ENCODE data around the gene TNNT2.

GRCh38 chr1:201310986-201311355, 66.5 kb downstream of the TNNT2 start:
- TF ChIP-seq, protein P1, sequence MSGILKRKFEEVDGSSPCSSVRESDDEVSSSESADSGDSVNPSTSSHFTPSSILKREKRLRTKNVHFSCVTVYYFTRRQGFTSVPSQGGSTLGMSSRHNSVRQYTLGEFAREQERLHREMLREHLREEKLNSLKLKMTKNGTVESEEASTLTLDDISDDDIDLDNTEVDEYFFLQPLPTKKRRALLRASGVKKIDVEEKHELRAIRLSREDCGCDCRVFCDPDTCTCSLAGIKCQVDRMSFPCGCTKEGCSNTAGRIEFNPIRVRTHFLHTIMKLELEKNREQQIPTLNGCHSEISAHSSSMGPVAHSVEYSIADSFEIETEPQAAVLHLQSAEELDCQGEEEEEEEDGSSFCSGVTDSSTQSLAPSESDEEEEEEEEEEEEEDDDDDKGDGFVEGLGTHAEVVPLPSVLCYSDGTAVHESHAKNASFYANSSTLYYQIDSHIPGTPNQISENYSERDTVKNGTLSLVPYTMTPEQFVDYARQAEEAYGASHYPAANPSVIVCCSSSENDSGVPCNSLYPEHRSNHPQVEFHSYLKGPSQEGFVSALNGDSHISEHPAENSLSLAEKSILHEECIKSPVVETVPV (CRISPR knock-in tag; IDR thresholded peaks at IDR 0.05), result no peak
- TF ChIP-seq ARNTL (CRISPR knock-in tag; IDR thresholded peaks at IDR 0.05; ENCODE audit: borderline replicate concordance, low read depth), result no peak
- TF ChIP-seq TOX (CRISPR knock-in tag; IDR thresholded peaks at IDR 0.05; ENCODE audit: borderline replicate concordance), result no peak
- TF ChIP-seq ZNF565 (CRISPR knock-in tag; conservative IDR thresholded peaks at IDR 0.05; ENCODE audit: low read depth), result no peak
